Measurements from ENCODE around the gene CARS1.

DNA sequence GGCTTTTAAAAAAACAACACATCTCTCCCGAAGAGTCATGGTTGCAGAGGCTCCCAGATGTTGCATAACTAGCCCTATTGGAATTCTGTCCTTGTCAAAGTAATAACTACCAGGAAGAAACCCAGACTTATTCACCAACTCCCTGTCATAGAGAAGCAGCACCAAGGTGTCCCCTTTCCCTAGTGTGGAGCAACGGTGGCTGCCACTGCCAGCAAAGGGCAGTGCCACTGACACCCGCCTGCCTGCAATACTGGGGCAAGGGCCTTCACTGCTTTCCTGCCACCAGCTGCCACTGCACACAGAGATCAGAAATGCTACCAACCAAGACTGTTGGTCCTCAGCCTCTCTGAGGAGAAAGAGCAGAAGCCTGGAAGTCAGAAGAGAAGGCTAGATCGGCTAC lies 92.4 kb downstream of the CARS1 start:
- TF ChIP-seq ZNF512 (tag; IDR thresholded peaks at IDR 0.05) (no peak), SMAD1 (IDR thresholded peaks at IDR 0.05; ENCODE audit: low read depth, low read length, partially characterized antibody) (no peak), EZH2 (IDR thresholded peaks at IDR 0.05; ENCODE audit: borderline replicate concordance, low read depth, low read length) (no peak), ZNF274 (IDR thresholded peaks at IDR 0.05; ENCODE audit: borderline replicate concordance, low read depth, low read length) (no peak), MAFK (IDR thresholded peaks at IDR 0.05; ENCODE audit: low read length) (no peak), ZNF165 (CRISPR knock-in tag; IDR thresholded peaks at IDR 0.05; ENCODE audit: borderline replicate concordance) (no peak), TFE3 (CRISPR knock-in tag; IDR thresholded peaks at IDR 0.05) (no peak)
- TF ChIP-seq, protein P1, sequence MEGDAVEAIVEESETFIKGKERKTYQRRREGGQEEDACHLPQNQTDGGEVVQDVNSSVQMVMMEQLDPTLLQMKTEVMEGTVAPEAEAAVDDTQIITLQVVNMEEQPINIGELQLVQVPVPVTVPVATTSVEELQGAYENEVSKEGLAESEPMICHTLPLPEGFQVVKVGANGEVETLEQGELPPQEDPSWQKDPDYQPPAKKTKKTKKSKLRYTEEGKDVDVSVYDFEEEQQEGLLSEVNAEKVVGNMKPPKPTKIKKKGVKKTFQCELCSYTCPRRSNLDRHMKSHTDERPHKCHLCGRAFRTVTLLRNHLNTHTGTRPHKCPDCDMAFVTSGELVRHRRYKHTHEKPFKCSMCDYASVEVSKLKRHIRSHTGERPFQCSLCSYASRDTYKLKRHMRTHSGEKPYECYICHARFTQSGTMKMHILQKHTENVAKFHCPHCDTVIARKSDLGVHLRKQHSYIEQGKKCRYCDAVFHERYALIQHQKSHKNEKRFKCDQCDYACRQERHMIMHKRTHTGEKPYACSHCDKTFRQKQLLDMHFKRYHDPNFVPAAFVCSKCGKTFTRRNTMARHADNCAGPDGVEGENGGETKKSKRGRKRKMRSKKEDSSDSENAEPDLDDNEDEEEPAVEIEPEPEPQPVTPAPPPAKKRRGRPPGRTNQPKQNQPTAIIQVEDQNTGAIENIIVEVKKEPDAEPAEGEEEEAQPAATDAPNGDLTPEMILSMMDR (IDR thresholded peaks at IDR 0.05 in 2 of 3, conservative IDR thresholded peaks at IDR 0.05 in 1 of 3; ENCODE audit: insufficient read depth in 2 of 3, low read depth in 1 of 3, low read length in 3 of 3), result no peak
